ENCODE data around the gene PCDHGB1. TPM values are rescaled to one million over a fixed set of nuclear protein-coding genes. Genes with fewer than 3 reads are reported as not detected.

PCDHGB1 gene
- total RNA-seq, 1 donor from 2014 or later = 2.0 TPM

DNA sequence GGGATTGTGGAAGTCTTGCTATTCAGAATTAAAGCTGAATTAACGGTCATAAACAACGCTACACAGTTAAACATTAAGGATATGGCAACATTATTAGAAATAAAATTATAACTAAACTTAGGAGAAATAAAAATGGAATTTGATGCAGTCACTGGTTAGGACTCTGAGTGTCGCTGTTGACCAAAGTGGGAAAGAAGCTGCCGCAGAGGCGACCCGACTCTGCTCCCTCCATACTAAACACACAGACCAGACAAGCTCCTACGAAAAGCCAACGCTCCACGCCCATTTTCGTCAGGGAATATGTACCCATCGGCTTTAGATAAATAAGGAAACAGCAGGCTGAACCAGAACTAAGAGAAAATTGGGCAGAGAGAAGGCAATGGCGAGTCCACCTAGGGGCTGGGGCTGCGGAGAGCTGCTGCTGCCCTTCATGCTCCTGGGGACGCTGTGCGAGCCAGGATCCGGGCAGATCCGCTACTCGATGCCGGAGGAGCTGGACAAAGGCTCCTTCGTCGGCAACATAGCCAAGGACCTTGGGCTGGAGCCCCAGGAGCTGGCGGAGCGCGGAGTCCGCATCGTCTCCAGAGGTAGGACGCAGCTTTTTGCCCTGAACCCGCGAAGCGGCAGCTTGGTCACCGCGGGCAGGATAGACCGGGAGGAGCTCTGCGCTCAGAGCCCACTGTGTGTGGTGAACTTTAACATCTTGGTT is 14.2 kb downstream of the PCDHGB1 start, which contains the start of gene PCDHGA5:
PCDHGA5 (plus strand) TSS at position 211 of the 709 bp plus-strand sequence; CDS start at position 380, 169 bp downstream.
- TF ChIP-seq CTCF (IDR thresholded peaks at IDR 0.05; ENCODE audit: unreplicated experiment) = no peak
- Mint-ChIP-seq H3K4me3 (no peak within 1 kb of the TSS), H3K27ac (no peak within 1 kb of the TSS), H3K36me3 (peaks cover 14% of the 10 kb centered on the region), H3K4me1 (no peaks in the 10 kb centered on the region), H3K27me3 (ENCODE audit: low read depth) (no peaks in the 10 kb centered on the region), H3K9me3 (peaks cover 59% of the 10 kb centered on the region)
- no peak for DNase-seq (ENCODE audit: low spot score in 2 of 2, unreplicated experiment in 2 of 2)

GRCh38 chr5:141366016-141366896 is 16.4 kb downstream of the PCDHGB1 start:
- no peak for TF ChIP-seq CTCF (IDR thresholded peaks at IDR 0.05; ENCODE audit: unreplicated experiment)
- Mint-ChIP-seq H3K4me1 (no peaks in the 10 kb centered on the region), H3K9me3 (peaks cover 58% of the 10 kb centered on the region), H3K36me3 (peaks cover 11% of the 10 kb centered on the region), H3K4me3 (no peak overlapping the region), H3K27ac (no peak overlapping the region), H3K27me3 (ENCODE audit: low read depth) (no peaks in the 10 kb centered on the region)
- no peak for DNase-seq (ENCODE audit: low spot score in 2 of 2, unreplicated experiment in 2 of 2)

- Mint-ChIP-seq H3K4me3 (no peak within 1 kb of the TSS), H3K27me3 (ENCODE audit: low read depth) (no peaks in the 10 kb centered on the region), H3K4me1 (no peaks in the 10 kb centered on the region), H3K9me3 (peaks cover 72% of the 10 kb centered on the region), H3K27ac (no peak within 1 kb of the TSS), H3K36me3 (peaks cover 9% of the 10 kb centered on the region)
- no peak for TF ChIP-seq CTCF (IDR thresholded peaks at IDR 0.05; ENCODE audit: unreplicated experiment)
- DNase-seq (ENCODE audit: low spot score in 2 of 2, unreplicated experiment in 2 of 2) = no peak
Measured at GRCh38 chr5:141369994-141370848, 20.3 kb downstream of the PCDHGB1 start, which contains the start of gene PCDHGB3. PCDHGB3 (plus strand) TSS chr5:141370242; CDS start chr5:141370395, 153 bp downstream.

DNA sequence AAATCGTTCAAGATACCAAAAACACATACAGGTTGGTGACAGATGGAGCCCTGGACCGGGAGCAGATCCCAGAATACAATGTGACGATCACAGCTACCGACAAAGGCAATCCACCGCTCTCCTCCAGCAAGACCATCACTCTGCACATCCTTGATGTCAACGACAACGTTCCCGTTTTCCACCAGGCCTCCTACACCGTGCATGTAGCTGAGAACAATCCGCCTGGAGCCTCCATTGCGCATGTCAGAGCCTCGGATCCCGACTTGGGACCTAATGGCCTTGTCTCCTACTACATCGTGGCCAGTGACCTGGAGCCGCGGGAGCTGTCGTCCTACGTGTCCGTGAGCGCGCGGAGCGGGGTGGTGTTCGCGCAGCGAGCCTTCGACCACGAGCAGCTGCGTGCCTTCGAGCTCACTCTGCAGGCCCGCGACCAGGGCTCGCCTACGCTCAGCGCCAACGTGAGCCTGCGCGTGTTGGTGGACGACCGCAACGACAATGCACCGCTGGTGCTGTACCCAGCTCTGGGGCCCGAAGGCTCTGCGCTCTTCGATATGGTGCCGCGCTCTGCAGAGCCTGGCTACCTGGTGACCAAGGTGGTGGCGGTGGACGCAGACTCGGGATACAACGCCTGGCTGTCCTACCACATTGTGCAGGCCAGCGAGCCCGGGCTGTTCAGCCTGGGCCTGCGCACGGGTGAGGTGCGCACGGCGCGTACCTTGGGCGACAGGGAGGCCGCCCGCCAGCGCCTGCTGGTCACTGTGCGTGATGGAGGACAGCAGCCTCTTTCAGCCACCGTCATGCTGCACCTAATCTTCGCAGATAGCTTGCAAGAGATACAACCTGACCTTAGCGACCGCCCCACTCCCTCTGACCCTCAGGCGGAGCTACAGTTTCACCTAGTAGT is 21.9 kb downstream of the PCDHGB1 start:
- no peak overlapping the region for H3K4me3 Mint-ChIP-seq
- no peak for DNase-seq (ENCODE audit: low spot score in 2 of 2, unreplicated experiment in 2 of 2)
- no peaks in the 10 kb centered on the region for H3K4me1 Mint-ChIP-seq
- H3K36me3 Mint-ChIP-seq = peaks cover 14% of the 10 kb centered on the region
- peaks cover 73% of the 10 kb centered on the region for H3K9me3 Mint-ChIP-seq
- no peak for TF ChIP-seq CTCF (IDR thresholded peaks at IDR 0.05; ENCODE audit: unreplicated experiment)
- H3K27me3 Mint-ChIP-seq (ENCODE audit: low read depth) = no peaks in the 10 kb centered on the region
- H3K27ac Mint-ChIP-seq = no peak overlapping the region

Measured in mesothelial cell of epicardium (in vitro differentiated cells).